Kidney tubule cell (primary cell): ENCODE results near the gene GASK1A.
"Not testable (repeated sequence)": the region's sequence is repeated elsewhere in the genome, so short reads cannot be mapped to it uniquely, and the experiment has no call there.

ENCODE experiments used
- DNase-seq: peaks from one replicate; pipeline ENCODE4 v3.0.0-alpha.2; 2018; ENCODE audit warnings: low spot score

Gene GASK1A

DNA sequence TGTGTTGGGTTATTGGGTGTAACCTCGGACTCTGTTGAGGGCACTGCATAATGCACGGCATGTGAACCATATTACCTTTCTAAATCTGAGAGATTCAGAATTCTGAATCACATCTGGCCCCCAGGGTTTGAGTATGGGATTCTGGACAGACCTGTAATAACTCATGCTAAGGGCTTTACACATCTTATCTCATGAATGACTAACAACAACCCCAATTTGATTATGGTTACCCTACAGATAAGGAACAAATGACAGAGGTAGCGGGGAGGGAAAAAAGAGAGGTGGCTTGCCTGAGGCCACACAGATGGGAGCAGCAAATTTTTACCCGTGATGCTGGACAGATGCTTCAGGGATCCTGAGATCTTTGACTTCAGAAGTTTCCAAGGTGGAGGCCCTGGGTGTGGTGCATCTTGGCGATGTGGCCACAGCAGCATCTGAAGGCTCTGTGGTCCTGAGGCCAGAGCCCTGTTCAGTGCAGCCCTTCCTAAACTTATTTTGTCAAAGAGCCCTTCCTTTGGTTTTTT, 83.0 kb downstream of the GASK1A start:
- no peak for DNase-seq

DNA sequence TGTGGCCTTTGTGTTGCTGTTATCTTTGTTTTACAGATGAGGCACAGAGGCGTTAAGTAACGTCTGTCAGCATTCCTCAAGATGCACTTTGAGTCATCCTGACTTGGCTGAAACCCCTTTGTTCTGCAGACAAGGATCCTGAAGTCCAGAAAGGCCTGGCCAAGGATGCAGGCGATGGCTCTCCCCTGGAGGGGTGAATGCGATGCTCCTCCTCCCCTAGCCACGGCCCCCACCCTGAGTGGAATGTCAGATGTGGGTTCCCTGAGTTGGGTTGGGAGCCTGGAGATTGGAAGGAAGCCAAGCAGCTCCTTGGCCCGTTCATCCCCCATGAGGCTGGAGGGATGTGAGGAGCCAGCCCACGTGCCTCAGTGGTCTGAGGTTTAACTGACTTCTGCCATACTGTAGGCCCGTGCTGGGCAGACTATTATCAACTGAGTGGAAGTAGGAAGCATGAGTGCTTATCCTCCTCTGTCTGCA, 83.5 kb downstream of the GASK1A start:
- DNase-seq, result no peak

DNA sequence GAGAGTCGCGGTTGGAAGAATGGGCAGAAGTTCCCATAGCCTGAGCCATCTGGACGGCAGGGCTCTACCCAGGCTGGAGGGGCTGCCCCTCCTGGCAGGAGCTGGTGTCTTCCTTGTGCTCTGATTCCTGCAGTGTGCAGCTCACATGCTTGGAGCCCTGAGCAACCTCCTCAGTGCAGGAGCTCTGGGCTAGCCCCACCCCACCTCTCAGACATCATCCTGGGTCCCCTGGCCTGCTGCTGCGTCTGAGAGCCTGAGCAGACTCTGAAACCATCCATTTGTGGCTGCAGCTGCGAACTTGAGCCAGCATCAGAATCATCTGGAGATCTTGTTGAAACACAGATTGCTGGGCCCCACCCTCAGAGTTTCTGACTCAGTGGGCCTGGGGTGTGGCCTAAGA, 84.0 kb downstream of the GASK1A start:
- no peak for DNase-seq

DNA sequence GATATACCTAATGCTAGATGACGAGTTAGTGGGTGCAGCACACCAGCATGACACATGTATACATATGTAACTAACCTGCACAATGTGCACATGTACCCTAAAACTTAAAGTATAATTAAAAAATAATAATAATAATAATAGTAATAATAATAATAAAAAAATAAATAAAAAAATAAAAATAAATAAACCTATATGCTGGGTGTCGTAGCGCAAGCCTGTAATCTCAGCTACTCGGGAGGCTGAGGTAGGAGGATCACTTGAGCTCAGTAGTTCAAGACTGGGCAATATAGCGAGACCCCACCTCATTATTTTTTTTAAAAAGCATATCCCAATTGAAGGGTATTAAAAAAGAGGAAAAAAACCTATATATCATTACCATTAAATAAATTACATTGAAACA, 91.6 kb downstream of the GASK1A start:
- DNase-seq, result not testable (repeated sequence)

DNA sequence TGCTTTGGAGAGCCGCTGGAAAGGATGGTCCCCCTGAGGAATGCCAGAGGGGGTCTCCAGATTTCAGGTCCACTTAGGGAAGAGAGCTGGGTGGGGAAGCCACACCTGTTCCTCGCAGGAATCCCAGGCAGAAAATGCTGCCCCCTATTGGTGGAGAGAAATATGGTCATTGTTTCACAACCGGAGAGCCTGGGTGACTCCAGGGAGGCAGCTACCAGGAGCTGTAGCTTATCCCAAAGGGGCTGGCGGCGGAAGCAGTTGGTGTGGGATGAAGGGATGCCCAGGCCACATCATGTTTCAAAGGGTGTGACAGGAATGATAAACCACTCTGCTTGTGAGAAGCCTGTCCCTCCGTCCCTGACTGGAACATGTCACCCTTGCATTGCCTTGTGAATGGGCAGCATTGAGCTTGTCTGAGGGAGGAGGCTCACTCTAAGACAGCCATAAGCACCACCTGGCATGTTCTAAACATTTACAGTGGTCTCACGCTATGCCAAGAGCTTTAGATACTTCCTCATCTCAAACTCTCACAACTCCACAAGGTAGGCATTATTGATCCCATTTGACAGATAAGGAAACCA, 92.3 kb downstream of the GASK1A start:
- DNase-seq, result no peak

DNA sequence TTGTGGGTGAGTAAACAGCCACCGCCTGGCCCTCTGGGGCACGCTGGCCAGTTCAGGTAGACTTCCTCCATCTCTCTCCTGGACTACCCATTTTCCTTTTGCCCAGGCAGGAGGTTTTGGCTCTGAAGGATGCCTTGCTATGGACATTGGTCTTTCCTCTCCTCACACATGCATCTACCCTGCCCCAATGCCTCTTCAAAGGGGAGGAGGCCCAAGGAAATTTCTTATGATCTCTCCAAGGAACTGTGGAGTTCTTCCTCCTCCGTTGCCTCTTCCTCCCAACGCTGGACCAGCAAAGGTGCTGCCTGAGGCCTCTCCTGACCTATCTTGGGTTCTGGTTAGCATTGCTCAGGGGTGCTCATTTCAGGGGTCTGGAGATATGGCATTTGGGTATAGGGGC, 93.2 kb downstream of the GASK1A start:
- no peak for DNase-seq

DNA sequence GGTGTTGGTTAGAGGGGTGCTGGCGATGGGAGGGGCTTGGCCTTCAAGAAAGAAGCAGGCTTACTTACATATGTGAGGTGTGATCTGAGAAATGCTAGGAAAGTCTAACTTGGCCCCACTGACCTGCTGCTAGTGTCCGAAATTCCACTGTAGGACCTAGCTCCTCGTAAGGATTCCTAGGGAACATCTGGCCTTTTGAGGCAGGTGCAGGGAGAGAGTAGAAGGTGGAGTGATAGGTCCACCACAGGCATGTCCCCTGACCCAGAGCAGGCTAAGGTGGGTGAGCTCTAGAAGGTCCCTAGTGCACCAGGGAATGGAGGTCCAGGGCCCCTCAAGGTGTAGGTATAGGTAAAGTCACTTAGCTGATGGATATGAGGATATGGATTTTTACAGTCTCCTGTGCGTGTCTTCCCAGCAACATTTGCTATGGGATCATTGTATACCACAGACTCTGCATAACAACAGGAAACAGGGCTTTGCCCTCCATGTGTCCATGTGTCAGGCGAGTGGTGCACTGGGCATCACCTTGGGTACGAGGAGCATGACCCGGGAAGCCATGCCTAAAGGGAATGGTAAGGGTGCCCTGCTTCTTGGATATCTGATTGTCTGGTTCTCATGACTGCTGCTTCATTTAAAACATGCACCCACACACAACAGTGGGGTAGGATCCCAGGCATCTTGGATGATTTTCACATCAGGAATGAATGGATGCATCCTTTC, 94.2 kb downstream of the GASK1A start:
- no peak for DNase-seq

DNA sequence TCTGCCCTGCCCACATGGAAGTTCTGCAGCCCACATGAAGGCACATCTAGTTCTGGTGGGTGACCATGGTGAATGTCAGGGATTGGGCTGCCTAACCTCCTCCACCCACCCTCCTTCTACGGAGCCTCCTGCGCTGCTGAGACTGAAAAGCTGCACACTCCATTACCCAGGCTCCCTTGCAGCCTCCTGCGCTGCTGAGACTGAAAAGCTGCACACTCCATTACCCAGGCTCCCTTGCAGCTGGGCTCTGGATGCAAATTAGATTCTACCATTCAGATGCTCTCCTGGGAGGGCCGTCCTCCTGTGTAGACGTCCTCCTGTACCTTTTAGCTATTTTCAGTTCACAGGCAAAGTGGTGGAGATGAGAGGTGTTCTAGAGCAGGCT, 94.7 kb downstream of the GASK1A start:
- DNase-seq, result no peak

DNA sequence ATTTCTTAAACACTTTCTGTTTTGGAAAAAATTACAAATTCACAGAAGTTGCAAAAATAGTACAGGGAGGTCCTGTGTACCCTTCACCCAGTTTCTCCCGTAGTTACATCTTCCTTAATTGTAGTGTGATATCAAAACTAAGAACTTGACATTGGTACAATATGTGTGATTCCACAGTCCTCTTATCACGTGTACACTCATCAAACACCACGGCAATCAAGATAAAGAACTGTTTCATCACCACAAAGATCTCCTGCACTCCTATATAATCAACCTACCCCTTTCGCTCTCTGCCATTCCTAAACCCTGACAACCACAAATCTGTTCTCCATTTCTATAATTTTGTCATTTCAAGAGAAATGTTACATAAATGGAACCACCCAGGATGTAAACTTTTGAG, 95.4 kb downstream of the GASK1A start:
- DNase-seq, result no peak

DNA sequence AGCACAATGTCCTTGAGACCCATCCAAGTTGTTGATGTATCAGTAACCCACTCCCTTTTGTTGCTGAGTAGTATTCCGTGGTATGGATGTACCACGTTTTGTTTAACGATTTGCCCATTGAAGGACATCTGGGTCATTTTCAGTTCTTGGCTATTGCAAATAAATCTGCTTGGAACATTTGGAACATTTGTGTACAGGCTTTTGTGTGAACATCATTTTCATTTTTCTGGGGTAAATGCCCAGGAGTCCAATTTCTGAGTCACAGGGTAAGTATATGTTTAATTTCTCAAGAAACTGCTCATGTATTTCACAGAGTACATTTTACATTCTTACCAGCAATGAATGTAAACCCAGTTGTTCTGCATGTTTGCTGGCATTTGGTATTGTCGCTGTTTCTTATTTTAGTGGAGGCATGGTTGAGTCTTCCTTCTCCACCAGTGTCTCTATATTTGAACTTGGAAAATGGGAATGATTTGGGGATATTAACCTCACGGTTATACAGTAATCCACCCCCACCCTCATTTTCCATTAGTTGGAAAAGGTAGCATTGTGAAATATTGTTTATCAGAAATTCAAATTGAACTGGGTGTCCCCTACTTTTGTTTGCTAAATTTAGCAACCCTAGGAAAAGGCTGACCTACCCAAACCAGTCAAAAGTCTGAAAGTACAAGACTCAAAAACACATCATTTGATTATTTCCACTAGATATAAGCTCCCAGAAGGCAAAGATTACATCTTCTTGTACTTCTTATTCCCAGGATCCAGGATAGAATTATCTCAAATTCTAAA, 96.0 kb downstream of the GASK1A start:
- no peak for DNase-seq

DNA sequence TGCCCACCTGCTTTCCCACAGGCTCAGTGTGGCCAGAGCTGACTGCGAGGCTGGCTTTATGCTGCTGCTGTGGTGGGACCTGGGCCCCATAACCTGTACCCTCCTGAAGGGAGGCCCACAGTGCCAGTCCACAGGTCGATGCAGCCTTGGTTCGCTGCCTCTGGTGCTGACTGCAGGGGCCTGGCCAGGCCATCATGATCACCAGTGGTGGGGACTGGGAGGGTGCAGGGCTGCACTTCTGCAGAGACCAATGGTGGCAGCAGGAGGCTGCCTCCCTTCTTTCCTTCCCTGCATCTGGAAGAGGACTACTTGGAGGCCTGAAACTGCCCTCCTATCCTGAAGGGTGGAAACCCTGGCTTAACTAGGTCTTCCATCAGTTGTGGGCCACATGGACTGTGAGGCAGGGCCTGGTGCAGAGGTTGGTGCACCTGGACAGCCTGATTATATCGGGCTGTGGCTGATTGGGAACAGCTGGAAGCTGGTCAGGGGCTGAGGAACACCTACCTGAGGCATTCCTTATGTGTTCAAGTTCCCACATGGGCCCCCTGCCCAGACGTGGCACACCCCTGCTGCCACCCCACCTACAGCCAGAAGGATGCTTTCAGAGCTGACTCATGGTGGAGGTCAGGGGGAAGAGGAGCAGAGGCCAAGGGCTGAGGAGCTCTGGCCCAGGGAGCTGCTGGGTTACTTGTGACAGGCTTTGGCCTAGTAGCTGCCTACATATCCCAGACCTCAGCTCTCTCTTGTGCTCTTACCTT, 97.0 kb downstream of the GASK1A start:
- no peak for DNase-seq

DNA sequence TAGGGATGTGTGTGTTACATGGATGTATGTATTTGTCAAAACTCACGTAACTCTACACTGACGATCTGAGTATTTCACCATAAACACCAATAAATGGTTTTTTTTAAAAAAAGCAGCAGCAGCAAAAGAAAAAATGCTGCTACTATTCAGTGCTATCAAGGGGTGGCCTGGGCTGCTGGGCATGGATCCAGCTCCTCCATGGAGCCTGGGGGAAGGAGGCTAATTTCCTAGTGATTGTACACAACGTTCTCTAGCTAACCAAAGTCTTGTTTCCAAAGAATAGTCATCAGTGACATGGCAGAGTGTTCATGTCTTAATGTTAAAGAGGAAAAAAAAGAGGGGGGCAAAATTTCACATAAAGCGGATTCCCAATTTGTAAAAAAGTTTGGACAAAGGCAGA, 97.7 kb downstream of the GASK1A start:
- no peak for DNase-seq

DNA sequence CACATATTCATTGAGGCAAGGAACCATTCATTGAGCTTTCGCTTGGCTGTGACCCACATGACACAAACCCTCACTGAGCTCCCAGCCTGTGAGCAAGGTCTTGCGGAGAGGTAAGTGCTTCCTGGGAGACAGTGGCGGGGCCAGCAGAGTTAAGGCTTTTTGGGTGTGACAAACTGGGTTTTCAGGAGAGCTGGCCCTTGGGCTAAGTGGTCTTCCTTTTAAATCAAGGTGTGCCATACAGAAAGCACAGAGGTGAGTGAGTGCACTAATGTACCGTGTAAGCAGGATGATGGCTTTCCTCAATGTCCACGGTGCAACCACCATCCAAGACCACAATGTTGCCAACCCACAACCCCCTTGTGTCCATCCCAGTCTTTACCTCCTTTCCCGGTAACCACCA, 98.2 kb downstream of the GASK1A start:
- no peak for DNase-seq

DNA sequence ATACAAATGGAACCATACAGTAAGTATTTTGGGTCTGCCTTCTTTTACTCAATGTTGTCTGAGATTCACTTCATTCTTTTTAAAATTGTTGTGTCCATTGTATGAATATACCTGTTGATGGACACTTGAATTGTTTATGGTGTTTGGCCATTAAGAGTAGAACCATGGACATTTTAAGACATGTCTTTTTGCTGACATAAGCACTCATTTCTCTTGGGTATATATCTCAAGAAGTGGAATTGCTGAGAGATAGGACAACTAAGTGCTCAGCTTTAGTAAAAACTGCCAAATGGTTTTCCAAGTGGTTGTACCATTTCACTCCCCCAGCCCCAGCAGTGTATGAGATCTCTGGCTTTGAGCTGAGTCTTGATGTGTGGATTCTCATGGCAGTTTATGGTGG, 98.6 kb downstream of the GASK1A start:
- no peak for DNase-seq

DNA sequence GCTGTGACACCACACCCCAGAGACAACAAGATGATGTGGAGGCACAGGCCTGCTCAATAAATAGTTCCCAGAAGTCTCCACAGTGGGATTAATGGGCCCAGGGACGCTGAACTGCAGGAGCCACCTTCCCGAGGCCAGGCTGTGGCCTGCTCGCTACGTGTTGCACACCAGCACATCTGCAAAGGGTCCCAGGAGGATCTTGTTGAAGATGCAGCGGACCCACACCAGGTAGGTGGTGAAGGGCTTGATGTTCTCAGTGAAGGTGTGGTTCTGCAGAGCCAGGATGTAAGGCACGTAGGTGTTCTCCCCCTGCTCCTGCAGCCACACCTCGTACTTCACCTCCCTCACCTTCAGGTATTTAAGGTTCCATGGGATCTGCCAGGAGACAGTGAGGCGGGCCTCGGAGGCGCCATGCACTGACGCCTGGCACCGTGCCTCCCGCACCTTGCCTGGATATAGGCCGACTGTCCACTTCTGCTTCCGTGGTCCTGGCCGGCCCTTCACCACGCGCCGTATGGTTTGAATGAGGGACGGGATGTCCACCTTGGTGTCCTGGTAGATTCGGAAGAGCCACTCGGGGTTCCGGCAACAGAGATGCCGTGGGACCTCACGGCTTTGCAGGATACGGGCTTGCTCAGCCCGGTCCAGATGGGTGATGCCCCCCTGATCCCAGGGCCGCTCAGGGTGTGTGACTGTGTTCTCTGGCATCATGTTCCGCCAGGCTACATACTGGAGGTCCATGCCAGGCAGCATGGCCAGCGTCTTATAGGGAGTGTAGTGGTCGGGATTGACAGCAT, 100.6 kb downstream of the GASK1A start:
- no peak for DNase-seq

DNA sequence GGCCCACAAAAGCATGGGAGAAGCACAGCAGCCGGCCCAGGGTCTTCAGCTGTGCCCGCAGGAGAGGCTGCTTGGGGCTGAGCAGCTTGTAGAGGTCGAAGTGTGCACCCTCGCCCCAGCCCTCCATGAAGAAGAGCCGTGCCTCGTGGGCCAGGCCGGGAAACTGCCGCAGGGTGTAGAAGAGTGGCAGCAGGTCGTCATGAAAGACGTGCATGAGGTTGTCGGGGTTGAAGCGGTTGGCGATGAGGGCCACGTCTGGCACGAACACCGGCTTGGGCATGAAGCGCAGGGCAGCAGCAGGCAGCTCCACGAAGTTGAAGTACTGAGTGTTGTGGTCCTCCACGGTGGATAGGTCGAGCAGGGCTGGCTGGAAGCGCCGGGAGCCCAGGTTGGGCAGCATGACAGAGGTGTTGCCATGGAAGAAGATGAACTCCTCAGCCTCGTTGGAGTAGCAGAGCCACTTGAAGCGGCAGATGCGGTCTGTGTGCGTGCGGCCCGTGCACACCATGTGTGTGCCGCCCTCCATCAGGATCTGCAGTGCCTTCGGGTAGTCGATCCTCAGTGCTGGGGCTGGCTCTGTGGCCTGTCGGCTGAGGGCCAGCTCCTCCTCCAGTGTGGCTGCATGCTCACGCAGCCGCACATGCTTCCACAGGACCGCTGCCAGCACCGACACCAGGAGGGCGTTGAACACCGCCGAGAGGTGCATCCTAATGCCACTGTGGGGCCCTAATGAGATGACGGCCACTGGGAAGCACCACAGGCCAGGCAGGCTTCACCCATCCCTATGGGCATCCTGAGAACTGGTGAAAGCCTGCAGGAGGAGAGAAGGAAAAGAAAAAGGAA, 101.8 kb downstream of the GASK1A start:
- DNase-seq, result no peak

DNA sequence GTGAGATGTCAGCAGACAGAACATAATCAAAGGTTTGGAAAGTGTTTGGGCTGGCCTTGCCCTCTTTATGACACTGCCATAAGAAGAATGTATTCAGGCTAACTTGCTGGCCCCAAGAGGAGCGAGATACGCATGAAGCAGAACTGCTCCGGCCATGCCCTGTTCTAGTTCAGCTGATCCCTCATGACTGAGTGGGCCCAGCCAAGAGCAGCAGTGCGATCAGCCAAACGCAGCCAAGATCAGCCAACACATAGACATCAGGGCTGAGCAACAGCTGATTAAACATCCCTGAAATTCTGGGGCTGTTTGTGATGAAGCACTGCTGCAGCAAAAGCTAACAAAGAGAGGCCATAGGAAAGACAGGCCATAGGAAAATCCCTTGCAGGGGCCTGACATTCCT, 102.7 kb downstream of the GASK1A start:
- no peak for DNase-seq

DNA sequence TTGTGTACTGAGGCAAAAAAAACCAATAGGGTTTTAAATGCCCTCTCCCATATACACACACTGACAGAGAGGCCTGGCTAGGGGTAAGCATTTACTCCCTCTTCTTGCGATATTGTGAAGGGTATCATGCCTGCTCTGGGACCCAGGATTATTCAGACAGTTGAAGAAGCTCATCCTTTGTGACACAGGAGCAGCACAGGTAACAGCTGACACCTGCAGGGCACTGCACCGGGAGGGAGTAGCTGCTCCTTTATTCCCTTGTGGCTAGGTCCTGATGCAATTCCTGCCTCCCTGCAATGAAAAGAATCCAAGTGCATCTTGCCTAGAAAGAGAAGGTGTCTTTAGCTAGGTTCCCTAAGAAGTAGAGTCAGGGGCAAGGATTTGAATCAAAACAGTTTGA, 103.3 kb downstream of the GASK1A start:
- no peak for DNase-seq

DNA sequence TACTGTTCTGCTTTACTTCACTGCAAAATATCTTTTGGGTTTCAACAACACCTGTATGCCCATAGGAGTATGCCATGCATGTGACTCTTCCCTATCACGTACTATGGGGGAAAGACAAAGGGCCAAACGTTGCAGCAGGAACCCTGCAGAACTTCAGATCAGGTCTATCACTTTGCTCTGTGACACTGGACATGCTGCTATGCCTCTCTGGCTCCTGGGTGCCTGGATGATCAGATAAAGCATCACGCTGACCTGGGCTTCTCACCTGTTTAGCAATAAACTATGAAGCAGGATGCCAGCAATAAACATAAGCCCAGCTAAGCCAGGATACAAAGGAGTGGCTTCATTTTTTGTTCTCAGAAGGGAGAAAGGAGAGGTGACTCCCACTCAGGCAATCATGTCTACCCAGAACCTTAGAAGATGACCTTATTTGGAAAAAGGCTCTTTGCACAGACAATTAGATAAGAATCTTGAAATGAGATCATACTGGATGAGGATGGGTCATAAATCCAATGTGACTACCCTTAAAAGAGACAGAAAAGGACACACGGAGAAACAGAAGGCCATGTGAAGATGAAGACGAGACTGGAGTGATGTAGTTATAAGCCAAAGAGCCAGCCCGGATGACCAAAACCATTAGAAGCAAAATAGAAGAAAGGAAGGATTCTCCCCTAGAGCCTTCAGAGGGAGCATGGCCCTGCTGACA, 107.5 kb downstream of the GASK1A start:
- peak; percentile 17 for DNase-seq

DNA sequence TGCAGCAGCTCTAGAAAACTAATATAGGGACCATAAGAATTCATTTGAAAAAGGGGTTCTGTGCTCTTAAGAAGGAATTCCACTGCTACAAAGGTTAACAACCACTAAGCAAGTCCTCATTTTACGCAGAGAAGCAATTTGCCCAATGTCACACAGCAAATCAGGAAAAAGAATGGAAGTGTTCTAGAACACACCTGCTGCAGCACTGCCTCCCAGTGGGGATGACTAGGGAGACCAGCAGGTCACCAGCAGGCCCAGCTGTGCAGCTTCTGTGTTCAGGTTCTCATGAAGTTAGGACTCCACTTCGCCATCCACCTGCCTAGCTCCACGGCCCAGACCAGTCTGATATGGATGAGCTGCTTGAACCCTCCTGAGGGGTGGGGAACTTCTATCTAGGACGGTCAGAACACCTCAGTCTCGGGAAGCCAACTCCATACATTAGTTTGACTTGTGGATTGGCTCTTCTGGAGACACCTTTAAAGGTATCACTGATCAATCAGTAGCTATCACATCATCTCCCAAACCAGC, 108.2 kb downstream of the GASK1A start:
- DNase-seq, result no peak
